Lower lobe of right lung (tissue), 2 donors: Measurements from ENCODE around the gene PTPRD. TPM values are rescaled to one million over a fixed set of nuclear protein-coding genes. Genes with fewer than 3 reads are reported as not detected.

ENCODE experiments used
- ATAC-seq, 2 donors: fragments of 200-7000 bp; cut with Tn5 transposase; one replicate each; pipeline ENCODE4 v1.9.1; 2020 to 2022; ENCODE audit warnings: mild to moderate bottlenecking in 2 of 2, moderate library complexity in 2 of 2
- DNase-seq: peaks from one replicate; pipeline ENCODE4 v3.0.0-alpha.2; 2020
- H3K27ac ChIP-seq: fragments of 200-600 bp; one replicate; pipeline ENCODE4 v1.8.0; 2022
- H3K27me3 ChIP-seq: fragments of 200-600 bp; one replicate; pipeline ENCODE4 v1.8.0; 2022; ENCODE audit warnings: low read depth
- H3K36me3 ChIP-seq: fragments of 200-600 bp; one replicate; pipeline ENCODE4 v1.8.0; 2022; ENCODE audit warnings: mild to moderate bottlenecking
- H3K4me1 ChIP-seq: fragments of 200-600 bp; one replicate; pipeline ENCODE4 v1.8.0; 2022
- H3K4me3 ChIP-seq: fragments of 200-600 bp; one replicate; pipeline ENCODE4 v1.8.0; 2022; ENCODE audit warnings: mild to moderate bottlenecking
- H3K9me3 ChIP-seq: fragments of 200-600 bp; one replicate; pipeline ENCODE4 v1.8.0; 2022
- intact Hi-C: fragments of 100-400 bp; cut with DNase I; formaldehyde crosslinking; loops from one replicate; pipeline ENCODE4 v1.11.0; 2022
- total RNA-seq: library from RNA; stranded (reverse); fragmentation: NEBNext Ultra II Directional; extraction: Animal tissue kit (Norgen Biotek cat#: 25700); gene quantifications from one replicate; pipeline ENCODE4 v1.2.1, GENCODE V29; 2021
- TF ChIP-seq, protein P1 (sequence below): fragments of 200-600 bp; IDR thresholded peaks from one replicate; pipeline ENCODE4 v1.8.0; 2022; ENCODE audit warnings: antibody characterized with exemption, mild to moderate bottlenecking
- donor health status: DM: no; HTN: yes; CAD: no; lungs with severe emphysema.

Gene PTPRD
- total RNA-seq, 1 donor from 2014 or later = 17.2 TPM

DNA sequence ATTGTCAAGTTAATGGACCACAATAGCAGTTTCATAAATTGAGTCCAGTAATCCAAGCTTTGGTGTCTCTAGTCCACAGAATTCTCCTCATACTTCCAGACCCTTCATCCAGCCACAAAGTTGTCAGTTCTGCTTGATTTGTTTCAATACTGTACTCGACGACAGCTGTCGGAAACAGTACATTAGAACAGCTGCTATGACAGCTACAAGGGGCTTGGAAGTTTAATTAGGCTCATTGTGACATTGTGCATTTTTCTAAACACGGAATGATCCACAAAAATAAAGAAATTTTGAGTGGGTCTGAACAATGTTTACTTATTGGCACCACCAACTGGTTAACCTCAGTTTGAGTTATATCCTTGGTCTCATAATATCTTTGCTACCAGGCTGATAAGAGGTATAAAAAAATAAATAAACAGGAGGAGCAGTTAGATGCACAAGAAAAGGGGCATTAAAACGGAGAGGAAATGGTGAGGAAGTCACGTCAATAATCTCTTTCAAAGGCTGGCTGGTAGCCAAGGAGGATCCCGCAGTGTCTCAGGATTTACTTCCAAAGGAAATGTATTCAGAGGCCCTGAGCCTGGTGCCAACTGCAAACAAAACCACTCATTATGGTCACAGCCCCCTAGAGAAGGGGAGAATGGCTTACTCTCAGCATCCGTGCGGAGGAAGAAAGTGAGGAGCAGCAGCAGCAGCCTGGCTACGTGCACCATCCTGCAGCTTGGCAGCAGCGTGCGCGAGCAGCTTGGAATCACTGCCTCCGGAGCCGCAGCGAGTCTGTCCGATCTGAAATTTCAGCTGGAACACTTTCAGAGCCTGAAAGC lies 1879.5 kb downstream of the PTPRD start:
- Histone ChIP-seq H3K27me3 (no peaks in the 10 kb centered on the region), H3K9me3 (no peaks in the 10 kb centered on the region), H3K4me3 (peak overlapping the region; percentile 31), H3K4me1 (peaks cover 14% of the 10 kb centered on the region), H3K27ac (no peak overlapping the region), H3K36me3 (no peaks in the 10 kb centered on the region)
- ATAC-seq = no peak
- TF ChIP-seq, protein P1, sequence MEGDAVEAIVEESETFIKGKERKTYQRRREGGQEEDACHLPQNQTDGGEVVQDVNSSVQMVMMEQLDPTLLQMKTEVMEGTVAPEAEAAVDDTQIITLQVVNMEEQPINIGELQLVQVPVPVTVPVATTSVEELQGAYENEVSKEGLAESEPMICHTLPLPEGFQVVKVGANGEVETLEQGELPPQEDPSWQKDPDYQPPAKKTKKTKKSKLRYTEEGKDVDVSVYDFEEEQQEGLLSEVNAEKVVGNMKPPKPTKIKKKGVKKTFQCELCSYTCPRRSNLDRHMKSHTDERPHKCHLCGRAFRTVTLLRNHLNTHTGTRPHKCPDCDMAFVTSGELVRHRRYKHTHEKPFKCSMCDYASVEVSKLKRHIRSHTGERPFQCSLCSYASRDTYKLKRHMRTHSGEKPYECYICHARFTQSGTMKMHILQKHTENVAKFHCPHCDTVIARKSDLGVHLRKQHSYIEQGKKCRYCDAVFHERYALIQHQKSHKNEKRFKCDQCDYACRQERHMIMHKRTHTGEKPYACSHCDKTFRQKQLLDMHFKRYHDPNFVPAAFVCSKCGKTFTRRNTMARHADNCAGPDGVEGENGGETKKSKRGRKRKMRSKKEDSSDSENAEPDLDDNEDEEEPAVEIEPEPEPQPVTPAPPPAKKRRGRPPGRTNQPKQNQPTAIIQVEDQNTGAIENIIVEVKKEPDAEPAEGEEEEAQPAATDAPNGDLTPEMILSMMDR = no peak
- intact Hi-C loops = no loop called here
- no peak for DNase-seq

DNA sequence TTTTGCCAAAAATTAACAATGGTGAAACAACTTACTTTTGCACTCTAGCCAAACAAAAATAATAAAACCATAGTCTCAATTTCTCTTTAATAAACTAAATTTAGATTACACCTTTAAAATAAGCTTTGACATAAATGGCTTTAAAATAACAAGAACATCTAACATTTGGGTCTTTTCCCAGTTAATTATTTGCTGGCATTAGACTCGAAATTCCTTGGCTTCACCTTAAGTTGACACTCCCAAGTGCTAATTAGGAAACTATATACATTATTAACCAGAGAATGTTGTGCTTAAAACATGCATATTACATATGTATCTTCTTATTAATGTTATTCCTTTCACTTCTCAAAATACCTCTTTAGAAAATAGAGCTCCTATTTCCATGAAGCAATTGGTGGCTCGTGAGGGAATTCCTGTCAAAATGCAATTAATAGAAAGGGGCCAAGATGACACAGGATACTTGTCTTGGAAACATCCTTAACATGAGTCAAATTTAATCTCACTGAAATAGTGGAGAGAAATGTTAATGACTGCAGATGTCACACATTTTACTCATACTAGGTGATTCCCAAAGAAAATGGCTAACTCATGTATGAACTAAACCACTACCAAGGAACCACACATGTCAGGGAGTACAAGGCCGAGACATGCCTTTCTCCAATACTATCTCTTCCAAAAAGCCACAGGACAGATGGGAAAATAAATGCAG lies 1880.3 kb downstream of the PTPRD start:
- no peak overlapping the region for H3K4me3 ChIP-seq
- peaks cover 14% of the 10 kb centered on the region for H3K4me1 ChIP-seq
- DNase-seq = no peak
- TF ChIP-seq, protein P1 = no peak
- H3K27ac ChIP-seq = no peak overlapping the region
- H3K27me3 ChIP-seq = no peaks in the 10 kb centered on the region
- H3K36me3 ChIP-seq = no peaks in the 10 kb centered on the region
- no peak for ATAC-seq
- intact Hi-C loops = no loop called here
- H3K9me3 ChIP-seq = no peaks in the 10 kb centered on the region

DNA sequence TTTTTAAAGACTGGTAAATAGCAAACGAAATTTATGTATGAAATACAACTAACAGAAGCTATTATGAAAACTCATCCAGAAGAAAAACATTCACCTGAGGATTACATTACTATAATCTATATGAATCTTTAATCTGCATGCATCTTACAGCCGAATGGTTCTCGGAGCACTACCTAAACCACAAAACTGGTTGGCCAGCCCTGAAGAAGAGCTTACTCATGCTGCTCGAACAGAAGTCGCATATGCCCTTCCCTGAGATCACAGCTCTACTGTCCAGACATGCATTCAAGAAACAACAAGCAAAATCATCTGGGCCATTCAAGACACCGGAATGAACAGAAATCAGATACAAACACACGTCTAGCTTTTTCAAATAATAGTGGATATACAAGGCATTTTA lies 1882.2 kb downstream of the PTPRD start:
- Histone ChIP-seq H3K36me3 (no peaks in the 10 kb centered on the region), H3K9me3 (no peaks in the 10 kb centered on the region), H3K27ac (no peak overlapping the region), H3K27me3 (no peaks in the 10 kb centered on the region), H3K4me1 (peaks cover 14% of the 10 kb centered on the region), H3K4me3 (no peak overlapping the region)
- no peak for ATAC-seq
- TF ChIP-seq, protein P1 = no peak
- intact Hi-C loops = no loop called here
- DNase-seq = no peak

DNA sequence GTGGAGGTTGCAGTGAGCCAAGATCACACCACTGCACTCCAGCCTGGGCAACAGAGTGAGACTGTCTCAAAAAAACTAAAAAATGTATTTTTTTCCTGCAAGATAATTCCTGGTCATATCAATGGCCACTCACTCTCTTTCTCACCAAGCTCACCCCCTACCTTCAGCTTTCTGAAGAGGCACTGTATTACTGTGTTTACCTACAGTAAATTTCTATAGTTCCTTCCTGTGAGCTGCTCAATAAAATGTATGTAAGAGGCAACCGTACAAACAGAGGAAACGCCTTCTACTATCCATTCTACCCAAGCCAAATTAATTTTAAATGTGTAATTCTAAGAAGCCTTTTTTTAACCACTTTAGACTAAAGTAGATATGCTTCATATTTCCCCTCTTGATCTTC lies 1883.9 kb downstream of the PTPRD start:
- TF ChIP-seq, protein P1 = no peak
- H3K36me3 ChIP-seq = no peaks in the 10 kb centered on the region
- DNase-seq (no peak), ATAC-seq (no peak)
- no peaks in the 10 kb centered on the region for H3K27me3 ChIP-seq
- intact Hi-C loops = no loop called here
- H3K27ac ChIP-seq = no peak overlapping the region
- no peaks in the 10 kb centered on the region for H3K9me3 ChIP-seq
- no peak overlapping the region for H3K4me3 ChIP-seq
- H3K4me1 ChIP-seq = peaks cover 11% of the 10 kb centered on the region

- Histone ChIP-seq H3K36me3 (no peaks in the 10 kb centered on the region), H3K27ac (no peak overlapping the region), H3K4me3 (no peak overlapping the region), H3K9me3 (no peaks in the 10 kb centered on the region), H3K27me3 (no peaks in the 10 kb centered on the region), H3K4me1 (no peaks in the 10 kb centered on the region)
- intact Hi-C loops = no loop called here
- no peak for ATAC-seq
- TF ChIP-seq, protein P1 = no peak
- DNase-seq = no peak
Measured at GRCh38 chr9:8727191-8727590, 1885.6 kb downstream of the PTPRD start.
